ENCODE data around the gene MT1HL1. TPM values are rescaled to one million over a fixed set of nuclear protein-coding genes. Genes with fewer than 3 reads are reported as not detected.

Gene MT1HL1
- total RNA-seq, 5 donors from 2014 or later (not counting 1 experiment from before 2014, with no cell fraction given): not detected

Other genes starting within 250 kb of the MT1HL1 start
- 10 to 100 TPM; 49.8 to 61.5 (median 56.1) TPM for gene MTR, start 209.1 kb downstream of the MT1HL1 start, total RNA-seq
- gene RYR2, start 37.7 kb upstream of the MT1HL1 start, total RNA-seq: under 1 TPM in 4 of 5 donors, not detected in 1; 0.07 to 0.33 (median 0.18) TPM

Measured in T-cell (primary cell).